ENCODE measurements around the gene GPR26. TPM values are rescaled to one million over a fixed set of nuclear protein-coding genes. Genes with fewer than 3 reads are reported as not detected.

The GPR26 gene
- polyA plus RNA-seq, 4 donors = 0.02 to 0.05 TPM; not detected in 2

Other genes with a start within 250 kb of the GPR26 start
- gene CPXM2, start 225.5 kb downstream of the GPR26 start, polyA plus RNA-seq (ENCODE audit: insufficient read length in 4 of 4) = 1 to 10 TPM; 4.6 to 6.7 (median 5.5) TPM